Neuronal stem cell (in vitro differentiated cells): ENCODE results near the gene SV2B.

ENCODE experiments used
- DNase-seq: peaks from one replicate; pipeline ENCODE4 v3.0.0-alpha.2; 2013; ENCODE audit warnings: low spot score
- H2AFZ ChIP-seq: one replicate; pipeline ENCODE4 v1.6.1; 2013; ENCODE audit warnings: mild to moderate bottlenecking, low read length, inconsistent platforms
- H2AK5ac ChIP-seq: 2 replicates; pipeline ENCODE4 v1.6.1; 2013; ENCODE audit warnings: low read depth, mild to moderate bottlenecking, inconsistent platforms, low read length, moderate library complexity, mixed read lengths
- H2BK120ac ChIP-seq: 2 replicates; pipeline ENCODE4 v1.6.1; 2013; ENCODE audit warnings: low read depth, mild to moderate bottlenecking, inconsistent platforms, low read length, moderate library complexity, mixed read lengths
- H2BK12ac ChIP-seq: one replicate; pipeline ENCODE4 v1.6.1; 2013; ENCODE audit warnings: low read length, inconsistent platforms
- H2BK15ac ChIP-seq: 2 replicates; pipeline ENCODE4 v1.6.1; 2013; ENCODE audit warnings: mild to moderate bottlenecking, low read length, inconsistent platforms, mixed read lengths
- H2BK5ac ChIP-seq: one replicate; pipeline ENCODE4 v1.6.1; 2013; ENCODE audit warnings: inconsistent platforms, mild to moderate bottlenecking, low read length, moderate library complexity
- H3K14ac ChIP-seq: one replicate; pipeline ENCODE4 v1.6.1; 2013; ENCODE audit warnings: low read length, inconsistent platforms
- H3K18ac ChIP-seq: 2 replicates; pipeline ENCODE4 v1.6.1; 2013; ENCODE audit warnings: low read length, inconsistent platforms
- H3K23ac ChIP-seq: 2 replicates; pipeline ENCODE4 v1.6.1; 2013; ENCODE audit warnings: low read depth, mild to moderate bottlenecking, mixed read lengths, low read length, inconsistent platforms; ENCODE audit not compliant: poor library complexity
- H3K27ac ChIP-seq: replicated peaks from 3 replicates; pipeline ENCODE4 v1.5.1; 2013; ENCODE audit warnings: low read length, inconsistent platforms
- H3K27me3 ChIP-seq, 3 experiments: 2 replicates each; pipeline ENCODE4 v1.6.1; 2013; ENCODE audit warnings: low read length in 3 of 3, mild to moderate bottlenecking in 2 of 3, inconsistent platforms in 1 of 3, low read depth in 1 of 3, mixed read lengths in 1 of 3, moderate library complexity in 1 of 3; ENCODE audit not compliant: control insufficient read depth in 3 of 3, insufficient read depth in 3 of 3
- H3K36me3 ChIP-seq, 2 donors: replicated peaks in 1 of 2; 2 replicates each; pipeline ENCODE4 v1.6.1; 2013; ENCODE audit warnings: low read length in 2 of 2; ENCODE audit not compliant: control insufficient read depth in 2 of 2, insufficient read depth in 2 of 2
- H3K4ac ChIP-seq: 2 replicates; pipeline ENCODE4 v1.6.1; 2013; ENCODE audit warnings: inconsistent platforms, mild to moderate bottlenecking, low read length, moderate library complexity
- H3K4me1 ChIP-seq, 2 donors: 1 replicate in 1 of 2; 2 replicates in 1 of 2; pipeline ENCODE4 v1.6.1; 2013; ENCODE audit warnings: low read length in 2 of 2, low read depth in 1 of 2; ENCODE audit not compliant: control insufficient read depth in 2 of 2, insufficient read depth in 1 of 2
- H3K4me2 ChIP-seq: one replicate; pipeline ENCODE4 v1.6.1; 2013; ENCODE audit warnings: mild to moderate bottlenecking, low read length, inconsistent platforms; ENCODE audit not compliant: insufficient read depth, poor library complexity, severe bottlenecking
- H3K4me3 ChIP-seq, 2 donors: 2 replicates each; pipeline ENCODE4 v1.5.1; 2013; ENCODE audit warnings: low read length in 2 of 2, mild to moderate bottlenecking in 2 of 2, inconsistent platforms in 1 of 2, moderate library complexity in 1 of 2
- H3K79me1 ChIP-seq: one replicate; pipeline ENCODE4 v1.6.1; 2013; ENCODE audit warnings: low read depth, mild to moderate bottlenecking, inconsistent platforms, low read length, moderate library complexity
- H3K9ac ChIP-seq: one replicate; pipeline ENCODE4 v1.6.1; 2013; ENCODE audit warnings: mild to moderate bottlenecking, low read depth, low read length, inconsistent platforms; ENCODE audit not compliant: poor library complexity
- H3K9me3 ChIP-seq, 2 donors: replicated peaks in 1 of 2; 2 replicates each; pipeline versions ENCODE3 to v1.6.1; 2013; ENCODE audit warnings: low read length in 2 of 2, mild to moderate bottlenecking in 2 of 2, inconsistent platforms in 1 of 2, low read depth in 1 of 2, mixed read lengths in 1 of 2, moderate library complexity in 1 of 2; ENCODE audit not compliant: control insufficient read depth in 2 of 2, insufficient read depth in 1 of 2
- H4K8ac ChIP-seq: one replicate; pipeline ENCODE4 v1.6.1; 2013; ENCODE audit warnings: low read depth, mild to moderate bottlenecking, inconsistent platforms, low read length, moderate library complexity
- H4K91ac ChIP-seq: one replicate; pipeline ENCODE4 v1.6.1; 2013; ENCODE audit warnings: low read length, low read depth, mild to moderate bottlenecking, inconsistent platforms; ENCODE audit not compliant: poor library complexity
- WGBS, 2 donors: extraction: QIAGEN DNeasy Blood & Tissue Kit; methylation state at CpG; one replicate each; pipeline ENCODE4 v1.1.7; 2013; ENCODE audit warnings: missing lambda C conversion rate in 2 of 2, mixed read lengths in 1 of 2; ENCODE audit not compliant: insufficient read length in 2 of 2, insufficient replicate concordance in 1 of 2; ENCODE audit errors: extremely low coverage in 2 of 2; 5-methylcytosine and 5-hydroxymethylcytosine counted together

Gene SV2B

DNA sequence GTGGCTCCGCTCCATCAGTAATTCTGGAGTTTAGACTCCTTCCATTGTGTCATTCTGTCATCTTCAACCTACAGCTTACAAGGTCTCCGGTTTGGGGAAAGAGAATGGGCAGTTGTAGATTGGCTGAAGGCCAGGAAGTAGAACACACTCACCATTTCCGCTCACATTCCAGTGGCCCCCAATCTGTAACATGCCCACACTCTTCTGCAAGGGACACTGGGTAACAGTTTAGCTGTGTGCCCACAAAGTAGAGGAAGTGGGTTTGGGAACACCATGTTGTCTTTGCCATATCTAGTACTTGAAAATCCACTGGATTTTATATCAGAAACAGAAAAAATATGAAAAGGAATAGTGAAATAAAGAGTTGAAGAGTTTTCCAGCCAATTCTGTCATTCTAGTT, 153.5 kb downstream of the SV2B start:
- Histone ChIP-seq H3K9ac (no peak overlapping the region), H3K18ac (no peak overlapping the region), H3K27me3 (no peaks in the 10 kb centered on the region), H3K23ac (no peak overlapping the region), H2BK15ac (no peak overlapping the region), H3K4ac (no peak overlapping the region), H4K8ac (no peak overlapping the region), H3K4me1 (no peaks in the 10 kb centered on the region), H3K4me3 (no peak overlapping the region), H3K4me2 (no peak overlapping the region), H3K79me1 (no peaks in the 10 kb centered on the region), H3K9me3 (no peaks in the 10 kb centered on the region), H2BK12ac (no peak overlapping the region), H2BK5ac (no peak overlapping the region), H3K27ac (no peak overlapping the region), H2AK5ac (no peak overlapping the region), H2BK120ac (no peak overlapping the region), H3K14ac (no peak overlapping the region), H2AFZ (no peak overlapping the region), H3K36me3 (no peaks in the 10 kb centered on the region), H4K91ac (no peak overlapping the region)
- WGBS, 2 donors = no CpG with 5 or more reads among the region's 3 CpGs
- no peak for DNase-seq

DNA sequence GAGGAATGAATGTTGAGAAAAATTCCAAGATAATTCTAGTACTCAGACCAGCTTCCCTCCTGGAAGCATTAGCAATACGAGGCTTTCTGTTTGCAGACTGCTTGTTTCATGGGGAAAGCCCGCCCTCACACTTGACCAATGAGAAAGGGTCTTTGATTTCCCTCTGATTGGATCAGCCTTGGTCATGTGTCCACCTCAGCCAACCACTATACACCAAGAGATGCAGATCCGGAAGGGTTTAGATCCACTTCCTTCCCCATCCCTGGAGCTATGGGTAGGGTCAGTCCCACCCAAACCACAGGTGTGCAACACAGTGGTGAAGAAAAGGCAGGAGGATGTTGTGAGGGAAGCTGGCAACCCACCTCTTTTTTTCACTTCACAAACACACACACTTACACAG, 154.7 kb downstream of the SV2B start:
- Histone ChIP-seq H3K4ac (no peak overlapping the region), H2BK15ac (no peak overlapping the region), H3K27ac (no peak overlapping the region), H3K79me1 (no peaks in the 10 kb centered on the region), H3K9me3 (no peaks in the 10 kb centered on the region), H2BK5ac (no peak overlapping the region), H3K27me3 (no peaks in the 10 kb centered on the region), H4K8ac (no peak overlapping the region), H3K4me3 (no peak overlapping the region), H3K4me2 (no peak overlapping the region), H3K36me3 (no peaks in the 10 kb centered on the region), H3K18ac (no peak overlapping the region), H2BK12ac (no peak overlapping the region), H3K4me1 (no peaks in the 10 kb centered on the region), H3K23ac (no peak overlapping the region), H2AFZ (no peak overlapping the region), H4K91ac (no peak overlapping the region), H2AK5ac (no peak overlapping the region), H3K9ac (no peak overlapping the region), H3K14ac (no peak overlapping the region), H2BK120ac (no peak overlapping the region)
- DNase-seq = no peak
- WGBS, 2 donors = no CpG with 5 or more reads among the region's 3 CpGs

DNA sequence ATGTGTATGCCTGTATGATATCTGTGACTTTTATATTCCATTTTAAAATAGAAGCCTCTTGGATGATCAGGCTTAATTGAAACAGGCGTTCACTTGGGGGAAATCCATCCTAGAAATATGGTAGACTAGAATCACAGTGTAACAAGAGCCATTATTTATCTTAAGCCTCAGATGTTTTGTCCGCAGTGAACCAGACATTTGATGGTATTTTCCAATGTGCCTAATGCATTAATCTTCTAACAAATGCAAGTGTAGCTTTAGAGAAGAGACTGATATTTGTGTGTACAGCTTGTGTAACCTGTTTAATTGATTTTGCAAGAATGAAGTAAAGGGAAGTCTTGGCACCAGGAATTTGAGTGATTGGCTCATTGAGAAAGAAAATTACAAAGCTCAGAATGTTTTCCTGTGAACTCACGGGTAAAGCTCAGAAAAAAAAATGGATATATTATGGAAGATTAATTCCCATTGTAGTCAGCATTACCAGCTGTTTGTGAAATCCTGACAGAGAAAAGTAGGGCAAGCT, 155.7 kb downstream of the SV2B start:
- H2BK5ac ChIP-seq = no peak overlapping the region
- no peak overlapping the region for H4K8ac ChIP-seq
- no peak overlapping the region for H3K27ac ChIP-seq
- no peak overlapping the region for H2BK15ac ChIP-seq
- no peak overlapping the region for H3K4me2 ChIP-seq
- no peak overlapping the region for H3K23ac ChIP-seq
- H3K4me1 ChIP-seq = no peaks in the 10 kb centered on the region
- no peak overlapping the region for H3K18ac ChIP-seq
- H3K4me3 ChIP-seq = no peak overlapping the region
- no peak overlapping the region for H2BK12ac ChIP-seq
- no peaks in the 10 kb centered on the region for H3K9me3 ChIP-seq
- WGBS, 2 donors = no CpG with 5 or more reads among the region's 3 CpGs
- H3K9ac ChIP-seq = no peak overlapping the region
- no peaks in the 10 kb centered on the region for H3K79me1 ChIP-seq
- H3K36me3 ChIP-seq = no peaks in the 10 kb centered on the region
- no peak overlapping the region for H2AFZ ChIP-seq
- H4K91ac ChIP-seq = no peak overlapping the region
- H2BK120ac ChIP-seq = no peak overlapping the region
- no peak overlapping the region for H3K14ac ChIP-seq
- no peak overlapping the region for H2AK5ac ChIP-seq
- DNase-seq = no peak
- no peak overlapping the region for H3K4ac ChIP-seq
- H3K27me3 ChIP-seq = no peaks in the 10 kb centered on the region

DNA sequence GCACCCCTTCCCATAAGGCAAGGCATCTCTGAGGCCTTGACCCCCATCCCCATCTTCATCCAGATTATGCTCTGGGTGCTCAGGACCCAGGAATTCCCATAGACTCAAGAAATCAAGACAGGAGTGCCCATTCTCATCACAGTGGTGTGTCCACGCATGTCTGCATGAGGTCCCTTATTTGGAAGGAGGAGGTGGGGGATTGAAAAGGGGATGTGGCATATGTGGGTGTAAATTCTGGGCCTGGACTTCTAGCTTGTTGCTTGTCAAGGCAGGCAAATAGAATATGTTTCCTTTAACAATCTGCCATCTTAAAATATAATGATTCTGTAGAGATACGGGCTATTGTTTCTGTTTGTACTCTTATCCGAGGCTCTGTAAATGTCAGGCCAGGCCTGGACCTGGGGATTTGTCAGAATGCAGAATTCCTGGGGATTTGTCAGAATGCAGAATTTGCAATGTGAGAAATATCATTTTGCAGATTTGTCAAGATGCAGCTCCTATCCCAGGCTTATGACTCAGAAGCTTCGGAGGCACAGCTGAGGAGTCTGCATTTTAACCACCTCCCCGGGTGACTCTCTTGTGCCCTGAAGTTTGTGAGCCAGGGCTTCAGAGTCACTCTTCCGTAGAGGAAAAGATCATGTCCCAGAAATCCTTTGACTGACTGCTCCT, 157.8 kb downstream of the SV2B start:
- no CpG with 5 or more reads among the region's 6 CpGs for WGBS, 2 donors
- Histone ChIP-seq H2BK120ac (no peak overlapping the region), H3K27me3 (no peaks in the 10 kb centered on the region), H2BK12ac (no peak overlapping the region), H2AK5ac (no peak overlapping the region), H4K91ac (no peak overlapping the region), H2AFZ (no peak overlapping the region), H3K18ac (no peak overlapping the region), H3K36me3 (no peaks in the 10 kb centered on the region), H3K4me1 (no peaks in the 10 kb centered on the region), H3K27ac (no peak overlapping the region), H3K4me3 (no peak overlapping the region), H3K9me3 (no peaks in the 10 kb centered on the region), H3K23ac (no peak overlapping the region), H2BK15ac (no peak overlapping the region), H3K4ac (no peak overlapping the region), H3K14ac (no peak overlapping the region), H2BK5ac (no peak overlapping the region), H3K9ac (no peak overlapping the region), H4K8ac (no peak overlapping the region), H3K79me1 (no peaks in the 10 kb centered on the region), H3K4me2 (no peak overlapping the region)
- DNase-seq = no peak
